Activated T-helper 1 cell treated with Interleukin-2 at 50 U/mL for 16 hours (primary cell): ENCODE data around the gene STK31.
"Not testable (repeated sequence)": the region's sequence is repeated elsewhere in the genome, so short reads cannot be mapped to it uniquely, and the experiment has no call there.

Source experiments
- DNase-seq: peaks from one replicate; pipeline ENCODE4 v3.0.0-alpha.2; 2020; ENCODE audit warnings: low read depth

The STK31 gene

DNA sequence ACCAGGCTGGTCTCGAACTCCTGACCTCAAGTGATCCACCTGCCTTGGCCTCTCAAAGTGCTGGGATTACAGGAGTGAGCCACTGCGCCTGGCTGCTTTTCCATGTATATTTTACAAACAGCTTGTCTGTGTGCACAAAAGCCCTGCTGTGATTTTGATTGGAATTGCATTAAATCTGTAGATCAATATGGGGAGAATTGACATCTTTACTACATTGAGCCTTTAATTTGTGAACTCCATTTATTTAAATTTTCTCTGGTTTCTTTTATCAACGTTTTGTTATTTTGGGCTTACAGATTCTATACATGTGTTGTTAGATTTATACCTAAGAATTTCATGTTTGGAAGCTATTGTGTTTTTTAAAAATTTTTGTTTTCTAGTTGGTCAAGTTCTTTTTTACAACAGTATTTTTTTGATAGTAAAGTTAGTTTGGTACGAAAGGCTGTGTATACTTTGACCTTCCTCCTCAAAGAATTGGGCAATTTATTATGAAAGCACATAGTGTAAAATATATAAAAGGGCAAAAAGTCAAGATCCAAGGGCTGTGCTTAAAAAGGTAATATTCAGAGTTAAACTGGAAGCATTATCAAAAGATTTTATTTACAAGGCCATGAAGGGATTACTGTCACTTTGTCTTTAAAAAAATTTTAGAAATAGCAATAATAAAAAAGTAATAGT lies 92.8 kb downstream of the STK31 start:
- no peak for DNase-seq

DNA sequence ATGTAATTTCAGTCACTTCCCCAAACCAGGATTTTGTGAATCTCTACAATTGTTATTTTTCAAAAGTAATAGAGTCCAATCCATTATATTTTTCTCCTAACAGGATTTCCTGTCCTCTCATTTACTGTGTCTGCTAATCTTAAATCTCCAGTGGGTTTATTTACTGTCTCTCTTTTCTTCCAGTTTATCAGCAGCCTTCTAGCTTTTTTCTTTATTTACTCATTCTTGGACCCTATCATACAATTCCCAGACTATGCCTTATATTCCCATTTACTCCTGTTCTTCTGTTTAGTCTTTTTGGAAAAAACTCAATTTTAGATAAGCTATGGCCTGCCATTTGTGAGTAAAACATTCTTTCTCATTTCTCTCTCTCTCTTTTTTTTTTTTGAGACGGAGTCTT lies 94.7 kb downstream of the STK31 start:
- DNase-seq: no peak

DNA sequence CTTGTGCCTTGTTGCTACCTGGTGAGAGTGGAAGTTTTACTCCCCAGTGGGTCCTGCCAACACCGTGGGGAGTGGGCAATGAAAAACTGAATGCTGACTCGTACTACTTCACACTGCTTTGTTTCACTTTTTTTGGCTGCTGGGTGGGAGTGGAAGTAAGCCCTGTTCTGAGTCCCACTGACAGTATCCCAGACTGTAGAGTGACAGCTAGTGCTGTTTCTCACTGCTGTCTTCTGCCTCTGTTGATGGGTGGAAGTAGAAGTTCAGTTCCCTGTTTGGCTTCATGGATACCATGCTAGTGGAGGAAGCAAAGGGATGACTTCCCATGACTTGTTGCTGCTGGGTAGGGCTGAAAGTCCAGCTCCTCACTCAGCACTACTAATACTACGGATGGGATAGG lies 98.4 kb downstream of the STK31 start:
- DNase-seq: no peak

DNA sequence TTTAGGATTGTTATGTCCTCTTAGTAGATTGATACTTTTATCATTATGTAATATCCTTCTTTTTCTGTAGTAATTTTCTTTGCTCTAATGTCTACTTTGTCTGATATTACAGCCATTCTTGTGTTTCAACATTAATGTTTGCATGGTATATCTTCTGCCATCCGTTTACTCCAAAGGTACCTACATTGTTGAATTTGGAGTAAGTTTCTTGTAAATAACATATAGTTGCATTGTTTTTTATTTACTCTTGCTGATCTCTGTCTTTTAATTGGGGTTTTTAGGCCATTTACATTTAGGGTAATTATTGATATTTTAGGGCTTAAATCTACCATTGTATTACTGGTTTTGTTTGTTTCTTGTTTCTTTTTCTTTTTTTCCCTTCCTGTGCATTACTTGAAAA lies 100.1 kb downstream of the STK31 start:
- no peak for DNase-seq

DNA sequence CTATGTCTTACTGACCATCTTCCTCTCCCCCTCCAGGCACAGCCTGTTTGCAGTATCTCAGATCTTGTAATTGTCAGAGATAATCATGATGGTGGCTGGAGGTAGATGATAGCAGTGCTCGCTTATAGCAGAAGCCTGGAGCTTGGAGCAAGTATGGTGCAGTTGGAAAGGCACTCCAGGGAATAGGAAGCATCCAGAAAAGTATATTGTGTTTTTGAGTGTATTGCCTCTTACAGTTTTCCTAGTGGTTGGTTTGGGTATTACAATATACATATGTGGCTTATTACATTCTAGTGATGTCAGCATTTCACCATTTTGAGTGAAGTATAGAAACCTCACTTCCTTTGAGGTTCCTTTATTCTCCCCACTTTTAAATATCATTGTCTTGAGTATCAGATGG lies 101.5 kb downstream of the STK31 start:
- no peak for DNase-seq

DNA sequence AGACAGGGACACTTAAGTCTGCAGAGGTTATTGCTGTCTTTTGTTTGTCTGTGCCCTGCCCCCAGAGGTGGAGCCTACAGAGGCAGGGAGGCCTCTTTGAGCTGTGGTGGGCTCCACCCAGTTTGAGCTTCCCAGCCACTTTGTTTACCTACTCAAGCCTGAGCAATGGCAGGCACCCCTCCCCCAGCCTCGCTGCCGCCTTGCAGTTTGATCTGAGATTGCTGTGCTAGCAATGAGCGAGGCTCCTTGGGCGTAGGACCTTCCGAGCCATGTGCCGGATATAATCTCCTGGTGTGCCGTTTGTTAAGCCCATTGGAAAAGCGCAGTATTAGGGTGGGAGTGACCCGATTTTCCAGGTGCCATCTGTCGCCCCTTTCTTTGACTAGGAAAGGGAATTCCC lies 118.1 kb downstream of the STK31 start:
- not testable (repeated sequence) for DNase-seq

DNA sequence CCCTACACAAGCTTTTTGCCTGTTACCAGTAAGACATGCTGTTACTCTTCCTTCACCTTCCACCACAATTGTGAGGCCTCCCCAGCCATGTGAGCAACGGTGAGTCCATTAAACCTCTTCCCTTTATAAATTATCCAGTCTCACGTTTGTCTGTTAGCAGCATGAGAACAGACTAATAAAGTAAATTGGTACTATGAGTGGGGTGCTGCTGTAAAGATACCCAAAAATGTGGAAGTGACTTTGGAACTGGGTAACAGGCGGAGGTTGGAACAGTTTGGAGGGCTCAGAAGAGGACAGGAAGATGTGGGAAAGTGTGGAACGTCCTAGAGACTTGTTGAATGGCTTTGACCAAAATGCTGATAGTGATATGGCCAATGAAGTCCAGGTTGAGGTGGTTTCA lies 122.7 kb downstream of the STK31 start:
- DNase-seq: not testable (repeated sequence)

DNA sequence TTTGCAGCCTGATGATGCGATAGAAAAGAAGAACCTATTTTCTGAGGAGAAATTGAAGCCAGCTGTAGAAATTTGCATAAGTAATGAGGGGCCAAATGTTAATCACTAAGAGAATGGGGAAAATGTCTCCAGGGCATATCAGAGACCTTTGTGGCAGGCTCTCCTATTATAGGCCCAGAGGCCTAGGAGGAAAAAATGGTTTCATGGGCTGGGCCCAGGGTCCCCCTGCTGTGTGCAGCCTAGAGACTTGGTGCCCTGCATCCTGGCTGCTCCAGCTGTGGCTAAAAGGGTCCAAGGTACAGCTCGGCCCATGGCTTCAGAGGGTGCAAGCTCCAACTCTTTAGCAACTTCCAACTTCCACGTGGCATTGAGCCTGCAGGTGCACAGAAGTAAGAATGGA lies 123.4 kb downstream of the STK31 start:
- DNase-seq: no peak

DNA sequence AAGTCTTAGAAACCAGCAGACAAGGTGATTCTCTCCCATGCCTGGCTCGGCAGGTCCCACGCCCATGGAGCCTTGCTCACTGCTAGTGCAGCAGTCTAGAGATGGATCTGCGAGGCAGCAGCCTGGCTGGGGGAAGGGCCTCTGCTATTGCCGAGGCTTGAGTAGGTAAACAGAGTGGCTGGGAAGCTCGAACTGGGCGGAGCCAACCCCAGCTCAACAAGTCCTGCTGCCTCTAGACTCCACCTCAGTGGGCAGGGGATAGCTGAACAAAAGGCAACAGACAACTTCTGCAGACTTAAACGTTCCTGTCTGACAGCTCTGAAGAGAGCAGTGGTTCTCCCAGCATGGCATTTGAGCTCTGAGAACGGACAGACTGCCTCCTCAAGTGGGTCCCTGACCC lies 134.8 kb downstream of the STK31 start:
- DNase-seq: not testable (repeated sequence)

DNA sequence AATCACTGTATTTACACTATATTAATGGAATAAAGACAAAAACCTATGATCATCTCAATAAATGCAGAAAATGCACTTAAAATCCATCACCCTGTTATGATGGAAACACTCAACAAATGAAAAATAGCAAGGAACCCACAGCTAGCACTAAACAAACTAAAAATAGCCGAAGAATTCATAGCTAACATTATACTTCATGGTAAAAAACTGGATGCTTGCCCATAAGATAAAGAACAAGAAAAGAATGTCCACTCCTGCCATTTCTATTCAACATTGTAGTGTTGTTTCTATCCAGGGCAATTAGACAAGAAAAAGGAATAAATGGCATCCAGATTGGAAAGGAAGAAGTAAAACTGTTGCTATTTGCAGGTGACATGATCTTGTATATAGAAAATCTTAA lies 142.1 kb downstream of the STK31 start:
- DNase-seq: no peak

DNA sequence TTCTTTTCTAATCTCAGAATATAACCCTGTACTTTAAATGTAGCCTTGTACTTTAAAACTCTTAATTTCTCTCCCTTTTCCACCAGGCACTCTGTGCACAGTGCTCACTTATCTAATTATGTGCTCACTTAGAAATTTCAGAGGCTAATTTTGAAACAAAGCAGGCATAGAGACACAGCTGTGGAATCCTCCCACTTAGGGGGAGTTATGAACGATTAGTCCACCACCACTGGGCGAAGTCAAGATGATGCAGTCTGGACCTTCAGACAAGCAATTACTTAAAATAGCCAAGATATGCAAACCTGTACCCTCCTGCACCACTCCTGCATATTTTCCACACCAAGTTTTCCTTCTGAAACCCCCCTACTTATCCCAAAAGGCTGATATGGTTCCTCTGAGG lies 143.0 kb downstream of the STK31 start:
- no peak for DNase-seq

DNA sequence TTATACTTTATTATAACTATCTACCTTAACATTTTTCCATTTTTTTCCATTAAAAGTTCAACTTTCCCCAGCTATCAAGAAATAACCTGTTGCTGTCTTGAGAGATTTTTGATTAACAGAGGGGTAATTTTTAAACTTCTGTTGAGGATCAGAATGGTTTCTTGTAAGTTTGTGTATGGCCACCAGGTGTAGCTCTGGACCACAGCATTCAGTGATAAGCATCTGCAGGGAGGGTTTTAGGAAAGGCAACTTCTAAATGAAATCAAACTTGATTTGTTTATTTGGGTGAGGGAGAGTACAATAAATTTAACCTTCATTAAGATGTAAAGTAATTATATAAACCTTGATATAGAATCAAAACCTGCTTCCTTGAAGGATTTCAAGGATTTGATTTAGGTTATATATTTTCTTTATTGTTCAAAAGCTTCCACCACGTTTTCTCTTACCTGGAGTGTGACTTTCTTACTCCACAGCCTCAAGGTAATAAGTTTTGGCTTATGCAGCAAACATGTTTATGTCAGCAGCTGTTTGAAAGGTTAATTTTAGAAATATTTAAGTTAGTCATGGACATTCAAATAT lies 153.3 kb downstream of the STK31 start:
- DNase-seq: no peak

DNA sequence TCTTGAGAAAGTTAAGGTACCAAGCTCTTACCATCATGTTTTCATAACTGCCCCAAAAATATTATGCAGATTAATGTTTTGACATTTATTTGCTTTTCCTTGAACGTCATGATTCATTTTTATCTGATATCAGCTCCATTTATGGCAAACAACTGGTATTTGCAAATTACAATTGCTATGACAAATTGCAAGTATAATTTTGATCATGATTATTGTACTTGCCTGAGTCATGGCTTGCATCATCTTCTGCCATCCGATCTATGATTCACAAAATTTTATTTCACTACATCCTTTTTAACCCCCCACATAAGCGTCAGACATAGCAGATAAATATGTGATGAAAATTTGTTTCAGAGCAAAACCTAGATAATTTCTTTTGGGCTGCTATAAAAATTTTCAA lies 155.0 kb downstream of the STK31 start:
- no peak for DNase-seq

DNA sequence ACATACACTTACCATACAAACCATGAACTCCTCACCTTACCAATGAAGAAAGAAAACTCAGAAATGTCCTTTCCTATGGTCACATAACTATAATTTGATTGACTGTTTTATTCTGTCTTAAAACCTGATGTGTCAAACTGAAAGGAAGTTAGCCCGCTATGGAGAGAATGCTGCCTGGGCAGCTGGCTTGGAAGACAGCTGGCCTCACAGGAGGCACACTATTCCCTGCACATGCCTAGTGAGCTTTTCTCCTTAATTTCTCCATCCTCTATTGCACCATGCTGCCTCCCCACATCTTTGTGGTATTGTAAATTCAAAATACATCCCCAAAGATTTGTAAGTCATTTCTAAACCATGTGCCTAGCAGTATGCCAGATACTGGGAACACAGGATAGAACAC lies 163.3 kb downstream of the STK31 start:
- DNase-seq: no peak

DNA sequence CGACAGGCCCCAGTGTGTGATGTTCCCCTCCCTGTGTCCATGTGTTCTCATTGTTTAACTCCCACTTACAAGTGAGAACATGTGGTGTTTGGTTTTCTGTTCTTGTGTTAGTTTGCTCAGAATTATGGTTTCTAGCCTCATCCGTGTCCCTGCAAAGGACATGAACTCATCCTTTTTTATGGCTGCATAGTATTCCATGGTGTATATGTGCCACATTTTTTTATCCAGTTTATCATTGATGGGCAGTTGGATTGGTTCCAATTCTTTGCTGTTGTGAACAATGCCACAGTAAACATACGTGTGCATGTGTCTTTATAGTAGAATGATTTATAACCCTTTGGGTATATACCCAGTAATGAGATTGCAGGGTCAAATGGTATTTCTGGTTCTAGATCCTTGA lies 166.5 kb downstream of the STK31 start:
- not testable (repeated sequence) for DNase-seq
